ENCODE measurements around the gene HHLA2.
"Not testable (repeated sequence)": the region's sequence is repeated elsewhere in the genome, so short reads cannot be mapped to it uniquely, and the experiment has no call there.

The HHLA2 gene

DNA sequence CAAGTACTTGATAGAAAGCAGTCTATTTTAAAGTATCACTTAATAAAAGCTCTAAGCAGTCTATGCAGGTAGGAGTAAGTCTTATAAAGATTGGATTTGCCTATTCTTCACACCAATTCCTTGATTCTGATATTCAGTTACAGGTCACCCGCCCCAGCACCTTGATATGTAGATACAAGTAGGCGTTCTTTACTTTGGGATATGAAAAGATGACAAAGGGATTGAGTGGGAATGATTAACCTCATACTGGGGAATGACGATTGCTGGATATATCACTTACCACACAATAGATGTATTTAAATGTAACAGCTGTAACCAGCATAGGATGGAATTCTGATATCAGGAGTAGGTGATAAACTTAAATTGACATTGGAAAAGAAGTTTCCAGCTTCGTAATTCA is 47.1 kb downstream of the HHLA2 start:
- no peak for DNase-seq

DNA sequence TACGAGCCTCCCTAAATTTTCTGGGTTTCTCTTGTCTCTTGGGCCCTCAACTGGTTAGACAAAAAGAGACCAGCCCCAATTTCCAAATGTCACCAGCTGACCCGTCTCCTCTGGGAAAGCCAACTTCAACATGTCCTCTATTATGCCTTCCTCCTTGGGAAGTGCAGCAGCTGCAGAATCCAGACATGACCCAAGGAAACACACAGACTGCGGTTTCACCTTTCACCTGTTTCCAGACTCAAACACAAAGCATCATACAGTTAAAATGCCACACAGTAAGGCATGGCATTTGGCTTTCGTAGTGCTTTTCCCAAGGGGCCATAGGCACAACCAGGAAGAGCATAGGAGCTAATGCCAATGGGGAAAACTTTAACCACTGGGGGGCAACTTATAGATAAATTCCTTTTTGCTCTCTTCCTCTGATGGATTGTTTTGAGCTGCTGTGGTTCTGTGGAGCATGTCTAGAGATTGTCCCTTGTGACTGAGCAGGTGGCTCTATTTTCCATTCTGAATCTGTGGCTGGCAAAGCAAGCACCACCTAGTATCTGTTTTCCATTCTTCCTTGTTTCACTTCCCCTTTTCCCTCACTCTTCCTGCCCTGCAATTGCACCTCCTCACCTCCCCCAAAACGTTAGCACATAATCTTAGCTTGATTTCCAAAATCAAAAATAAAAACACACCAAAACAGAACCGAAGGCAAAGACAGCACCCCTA is 49.3 kb downstream of the HHLA2 start:
- DNase-seq: peak in 2 of 3 donors; percentile 11 to 17

GRCh38 chr3:108346301-108347227 is 50.2 kb downstream of the HHLA2 start:
- peak in 1 of 3 donors; percentile 18 for DNase-seq

DNA sequence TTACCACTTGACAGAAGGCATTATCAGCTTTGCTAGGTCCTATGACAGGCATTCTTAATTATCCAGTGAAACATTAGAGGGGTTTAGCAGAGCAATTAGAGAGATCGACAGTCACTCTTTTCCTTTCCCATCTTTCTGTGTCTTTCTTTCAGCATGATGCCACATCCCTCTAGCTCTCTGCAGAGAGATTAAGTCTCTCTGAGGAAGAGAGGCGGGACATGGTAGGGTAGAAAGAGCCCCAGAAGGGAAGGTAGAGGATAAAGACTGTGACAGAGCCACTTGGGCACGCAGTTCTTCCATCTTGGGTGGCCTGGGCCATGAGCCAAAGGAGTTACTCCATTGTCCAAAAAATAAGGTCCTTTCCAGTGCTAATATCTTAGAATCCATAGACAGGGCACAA is 55.8 kb downstream of the HHLA2 start:
- DNase-seq: no peak

DNA sequence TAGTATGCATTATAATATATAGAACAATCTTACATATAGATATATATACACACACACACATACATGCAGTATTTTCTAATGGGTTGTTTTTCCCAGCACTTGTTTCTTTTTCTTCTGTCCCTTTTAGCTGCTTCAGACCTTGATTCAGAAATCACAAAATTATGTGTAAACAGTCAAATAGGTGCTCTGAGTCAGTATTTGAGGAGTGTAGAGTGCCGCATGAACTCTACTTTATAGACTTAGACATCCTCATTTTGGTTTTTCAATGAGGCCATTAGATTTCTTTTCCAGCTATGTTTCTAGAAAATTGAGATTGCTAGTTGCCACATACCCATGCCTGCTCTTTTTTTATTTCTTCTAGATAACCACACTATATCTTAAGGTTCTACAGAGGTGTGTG is 58.2 kb downstream of the HHLA2 start:
- DNase-seq: no peak

GRCh38 chr3:108357042-108357441 is 60.7 kb downstream of the HHLA2 start:
- no peak for DNase-seq

DNA sequence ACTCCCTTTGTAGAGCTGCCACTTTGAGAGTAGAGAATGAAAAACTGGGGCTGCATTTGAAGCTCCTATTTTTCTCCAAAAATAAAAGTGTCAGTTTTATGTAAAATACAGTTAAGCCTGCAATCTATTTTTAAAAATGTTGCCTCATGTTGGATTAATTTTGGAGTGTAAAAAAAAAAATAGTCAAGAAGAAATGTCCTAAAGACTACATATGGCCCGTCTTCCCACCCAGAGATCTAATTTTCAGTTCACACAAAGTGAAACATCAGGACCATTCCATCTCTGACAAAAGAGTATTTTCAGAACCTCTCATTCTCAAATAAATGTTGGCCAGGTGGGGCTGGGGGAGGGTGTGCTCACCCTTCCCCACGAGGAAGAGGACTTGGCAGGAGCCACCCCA is 62.7 kb downstream of the HHLA2 start:
- no peak for DNase-seq

- no peak for DNase-seq
Measured at GRCh38 chr3:108376026-108376425, 79.7 kb downstream of the HHLA2 start.

DNA sequence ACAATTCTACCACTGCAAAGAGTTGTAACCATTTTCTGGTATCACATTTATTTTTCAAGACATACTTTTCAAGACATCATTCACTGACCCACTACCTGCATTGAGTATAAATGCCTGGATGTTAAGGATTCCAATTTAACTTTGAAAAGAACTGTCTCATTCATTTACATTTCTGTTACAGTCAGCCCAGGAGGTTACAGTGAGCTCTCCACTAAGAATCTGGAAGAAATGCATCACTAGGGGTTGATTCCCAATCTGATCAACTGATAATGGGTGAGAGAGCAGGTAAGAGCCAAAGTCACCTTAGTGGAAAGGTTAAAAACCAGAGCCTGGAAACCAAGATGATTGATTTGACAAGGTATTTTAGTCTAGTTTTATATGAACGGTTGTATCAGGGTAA is 81.0 kb downstream of the HHLA2 start:
- DNase-seq: no peak

GRCh38 chr3:108378153-108378951 is 82.0 kb downstream of the HHLA2 start:
- DNase-seq: no peak

DNA sequence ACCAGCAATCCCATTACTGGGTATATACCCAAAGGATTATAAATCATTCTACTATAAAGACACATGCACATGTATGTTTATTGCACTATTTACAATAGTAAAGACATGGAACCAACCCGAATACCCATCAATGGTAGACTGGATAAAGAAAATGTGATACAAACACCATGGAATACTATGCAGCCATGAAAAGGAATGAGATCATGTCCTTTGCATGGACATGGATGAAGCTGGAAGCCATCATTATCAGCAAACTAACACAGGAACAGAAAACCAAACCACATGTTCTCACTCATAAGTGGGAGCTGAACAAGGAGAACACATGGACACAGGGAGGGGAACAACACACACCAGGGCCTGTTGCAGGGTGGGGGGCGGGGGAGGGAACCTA is 82.6 kb downstream of the HHLA2 start:
- DNase-seq: not testable (repeated sequence)

- no peak for DNase-seq
Measured at GRCh38 chr3:108380128-108380795, 83.9 kb downstream of the HHLA2 start.

- no peak for DNase-seq
Measured at GRCh38 chr3:108381529-108382140, 85.3 kb downstream of the HHLA2 start.

GRCh38 chr3:108383306-108383705 is 87.0 kb downstream of the HHLA2 start:
- no peak for DNase-seq

- DNase-seq: no peak
Measured at GRCh38 chr3:108387063-108387462, 90.7 kb downstream of the HHLA2 start.

GRCh38 chr3:108388136-108389132 is 92.1 kb downstream of the HHLA2 start:
- peak; percentile 19 to 58 (median 50) for DNase-seq

GRCh38 chr3:108389372-108389771 is 93.0 kb downstream of the HHLA2 start:
- DNase-seq: no peak

GRCh38 chr3:108391917-108392593 is 95.7 kb downstream of the HHLA2 start:
- DNase-seq: no peak

DNA sequence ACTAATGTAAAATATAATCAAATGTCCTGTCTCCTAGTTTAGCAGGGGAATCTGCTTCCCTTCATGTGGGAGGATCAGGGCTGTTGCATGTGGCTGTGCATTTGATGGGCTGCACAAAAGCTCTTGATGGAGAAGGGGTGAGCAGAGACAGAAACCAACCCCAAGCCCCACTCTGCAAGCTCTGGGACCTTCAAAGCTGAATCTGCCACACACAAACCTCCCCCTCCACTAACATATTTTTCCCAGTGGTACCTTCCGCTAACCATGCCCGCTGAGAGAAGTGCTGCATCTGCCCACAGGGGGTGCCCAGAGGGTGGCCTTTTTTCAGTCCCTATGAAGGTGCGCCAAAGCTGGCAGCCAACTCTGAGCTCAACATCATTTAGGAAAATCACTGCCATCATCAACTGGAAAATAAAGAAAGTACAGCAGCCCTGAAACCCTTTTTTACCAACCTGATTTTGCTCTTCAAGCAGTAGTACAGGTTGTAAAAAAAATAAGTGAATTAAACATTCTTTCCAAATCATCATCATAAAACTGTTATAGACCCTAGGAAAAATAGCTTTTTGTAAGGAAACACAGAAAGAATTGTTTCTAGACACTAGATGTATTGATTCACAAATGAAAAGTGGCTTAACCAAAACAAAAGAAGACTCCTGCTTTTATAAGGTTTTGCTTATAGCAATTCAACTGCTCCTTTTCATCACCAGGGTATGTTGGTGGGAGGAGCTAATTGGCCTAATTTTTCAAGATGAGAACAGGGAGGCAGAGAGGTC is 97.0 kb downstream of the HHLA2 start:
- no peak for DNase-seq

GRCh38 chr3:108394016-108394415 is 97.7 kb downstream of the HHLA2 start:
- no peak for DNase-seq

All from suppressor macrophage treated with lipopolysaccharide for 1 hour (primary cell).